HEK293 (cell line): Measurements from ENCODE around the gene TRIM56.

Source experiments
- BCL11B ChIP-seq: fragments of 450-650 bp; formaldehyde crosslinking; IDR thresholded peaks from 2 replicates; pipeline ENCODE4 v1.5.1; 2016; ENCODE audit warnings: low read depth, missing biosample characterization, missing genetic modification characterization
- EGR2 ChIP-seq: fragments of 450-650 bp; formaldehyde crosslinking; IDR thresholded peaks from 2 replicates; pipeline ENCODE4 v1.5.1; 2016; ENCODE audit warnings: low read depth, missing biosample characterization, missing genetic modification characterization
- HIC1 ChIP-seq: fragments of 450-650 bp; formaldehyde crosslinking; IDR thresholded peaks from 2 replicates; pipeline ENCODE4 v1.5.1; 2016; ENCODE audit warnings: missing biosample characterization, missing genetic modification characterization
- KLF17 ChIP-seq: fragments of 450-650 bp; formaldehyde crosslinking; IDR thresholded peaks from 2 replicates; pipeline ENCODE4 v1.5.1; 2016; ENCODE audit warnings: missing biosample characterization, missing genetic modification characterization
- PRDM4 ChIP-seq: fragments of 450-650 bp; formaldehyde crosslinking; IDR thresholded peaks from 2 replicates; pipeline ENCODE4 v1.5.1; 2017; ENCODE audit warnings: missing biosample characterization, missing genetic modification characterization
- PRDM6 ChIP-seq: fragments of 450-650 bp; formaldehyde crosslinking; IDR thresholded peaks from 2 replicates; pipeline ENCODE4 v1.5.1; 2017; ENCODE audit warnings: missing biosample characterization, missing genetic modification characterization
- REST ChIP-seq: fragments of 450-650 bp; formaldehyde crosslinking; IDR thresholded peaks from 2 replicates; pipeline ENCODE4 v1.5.1; 2016; ENCODE audit warnings: missing biosample characterization, missing genetic modification characterization
- SALL2 ChIP-seq: fragments of 450-650 bp; formaldehyde crosslinking; IDR thresholded peaks from 2 replicates; pipeline ENCODE4 v1.5.0; 2017; ENCODE audit warnings: missing biosample characterization, mild to moderate bottlenecking, missing genetic modification characterization, borderline replicate concordance
- ZBTB44 ChIP-seq: fragments of 450-650 bp; IDR thresholded peaks from 2 replicates; pipeline ENCODE4 v1.5.1; 2018; ENCODE audit warnings: missing biosample characterization, mild to moderate bottlenecking, missing genetic modification characterization
- ZBTB7A ChIP-seq: fragments of 450-650 bp; formaldehyde crosslinking; IDR thresholded peaks from 2 replicates; pipeline ENCODE4 v1.5.1; 2016; ENCODE audit warnings: low read depth, missing biosample characterization, missing genetic modification characterization
- ZFP69B ChIP-seq: fragments of 450-650 bp; formaldehyde crosslinking; IDR thresholded peaks from 2 replicates; pipeline ENCODE4 v1.5.1; 2016; ENCODE audit warnings: missing biosample characterization, missing genetic modification characterization
- ZNF174 ChIP-seq: fragments of 450-650 bp; formaldehyde crosslinking; IDR thresholded peaks from 2 replicates; pipeline ENCODE4 v1.5.0; 2017; ENCODE audit warnings: missing biosample characterization, mild to moderate bottlenecking, missing genetic modification characterization
- ZNF223 ChIP-seq: fragments of 450-650 bp; formaldehyde crosslinking; IDR thresholded peaks from 2 replicates; pipeline ENCODE4 v1.5.1; 2016; ENCODE audit warnings: missing biosample characterization, missing genetic modification characterization
- ZNF266 ChIP-seq: fragments of 450-650 bp; formaldehyde crosslinking; IDR thresholded peaks from 2 replicates; pipeline ENCODE4 v1.5.1; 2016; ENCODE audit warnings: missing biosample characterization, missing genetic modification characterization, low read depth
- ZNF398 ChIP-seq: fragments of 450-650 bp; formaldehyde crosslinking; IDR thresholded peaks from 2 replicates; pipeline ENCODE4 v1.5.1; 2017; ENCODE audit warnings: missing biosample characterization, missing genetic modification characterization
- ZNF513 ChIP-seq: fragments of 450-650 bp; IDR thresholded peaks from 2 replicates; pipeline ENCODE4 v1.5.1; 2018; ENCODE audit warnings: missing biosample characterization, missing genetic modification characterization
- ZNF623 ChIP-seq: fragments of 450-650 bp; formaldehyde crosslinking; IDR thresholded peaks from 2 replicates; pipeline ENCODE4 v1.5.1; 2016; ENCODE audit warnings: missing biosample characterization, missing genetic modification characterization
- ZNF670 ChIP-seq: fragments of 450-650 bp; formaldehyde crosslinking; IDR thresholded peaks from 2 replicates; pipeline ENCODE4 v1.5.1; 2016; ENCODE audit warnings: missing biosample characterization, missing genetic modification characterization, low read depth
- ZNF76 ChIP-seq: fragments of 450-650 bp; formaldehyde crosslinking; IDR thresholded peaks from 2 replicates; pipeline ENCODE4; 2016; ENCODE audit warnings: low read depth, missing biosample characterization, missing genetic modification characterization, borderline replicate concordance
- ZNF776 ChIP-seq: fragments of 450-650 bp; formaldehyde crosslinking; IDR thresholded peaks from 2 replicates; pipeline ENCODE4 v1.5.0; 2017; ENCODE audit warnings: missing biosample characterization, missing genetic modification characterization, borderline replicate concordance
- ZSCAN16 ChIP-seq: fragments of 450-650 bp; formaldehyde crosslinking; IDR thresholded peaks from 2 replicates; pipeline ENCODE4 v1.5.1; 2016; ENCODE audit warnings: missing biosample characterization, missing genetic modification characterization

TRIM56 gene

GRCh38 chr7:101077303-101078086, 7.8 kb upstream of the TRIM56 start (continued):
- no peak for TF ChIP-seq ZNF776 (tag by site-specific recombination)
- no peak for TF ChIP-seq ZBTB7A (tag by site-specific recombination)
- TF ChIP-seq ZFP69B (tag by site-specific recombination) = no peak; the same call in 1 of the 2 replicates
- no peak; the same call in 1 of the 2 replicates for TF ChIP-seq EGR2 (tag by site-specific recombination)
- TF ChIP-seq ZNF266 = no peak
- peak; percentile 62 for TF ChIP-seq ZNF398 (tag by site-specific recombination)
- TF ChIP-seq ZNF623 (tag by site-specific recombination) = no peak
- peak; percentile 83; the same call in 1 of the 2 replicates for TF ChIP-seq HIC1 (tag by site-specific recombination)
- no peak for TF ChIP-seq SALL2 (tag by site-specific recombination)
- TF ChIP-seq PRDM6 (tag by site-specific recombination) = no peak
- TF ChIP-seq ZSCAN16 (tag by site-specific recombination) = no peak
- no peak for TF ChIP-seq ZNF670
- TF ChIP-seq ZNF174 (tag by site-specific recombination) = no peak
- TF ChIP-seq REST (tag by site-specific recombination) = no peak
- peak; percentile 80 for TF ChIP-seq PRDM4
- peak; percentile 19; the same call in 1 of the 2 replicates for TF ChIP-seq KLF17 (tag by site-specific recombination)
- TF ChIP-seq ZNF513 (tag by site-specific recombination) = 0 out of 2 replicates have a peak, but pooled peaks have one; percentile 33
- peak; percentile 70; the same call in 1 of the 2 replicates for TF ChIP-seq ZNF76 (tag by site-specific recombination)
- TF ChIP-seq BCL11B = no peak
- peak; percentile 72; the same call in 1 of the 2 replicates for TF ChIP-seq ZNF223 (tag by site-specific recombination)
- TF ChIP-seq ZBTB44 = no peak
